Tibial nerve (tissue), 4 donors: ENCODE results near the gene FGF1.

Experiments
- CTCF ChIP-seq, 5 experiments: fragments of 200-600 bp in 3 of 5; fragments of 450-650 bp in 2 of 5; sonication (generic) in 3 of 5; IDR thresholded peaks; one replicate each; pipeline ENCODE4 v1.5.1; 2016 to 2019; ENCODE audit warnings: antibody characterized with exemption in 5 of 5, mild to moderate bottlenecking in 3 of 5, moderate library complexity in 2 of 5
- EP300 ChIP-seq, 2 donors: sonication (generic); formaldehyde crosslinking; IDR thresholded peaks; one replicate each; pipeline ENCODE4 v1.6.1; 2017; ENCODE audit warnings: antibody characterized with exemption in 2 of 2, mild to moderate bottlenecking in 1 of 2

DNA sequence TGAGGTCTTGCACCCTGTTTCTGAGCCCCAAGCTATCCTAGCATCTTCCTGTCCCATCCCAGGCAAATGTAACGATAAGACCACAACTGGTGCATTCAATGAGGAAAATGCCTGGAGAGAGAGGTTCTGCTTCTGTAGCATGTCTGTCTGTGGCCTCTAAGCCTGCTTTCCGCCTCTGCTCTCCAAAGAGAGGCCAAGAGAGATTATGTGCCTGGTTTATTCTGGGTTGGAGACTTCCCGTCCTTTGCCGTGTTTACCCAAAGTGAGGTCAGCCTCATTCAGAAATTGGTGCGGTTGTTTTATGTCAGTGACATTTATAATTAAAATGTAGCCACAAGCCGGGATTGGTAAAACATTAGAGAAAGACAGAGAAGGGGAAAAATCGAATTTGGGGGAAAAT lies 77.8 kb downstream of the FGF1 start:
- no peak for TF ChIP-seq EP300 (IDR thresholded peaks at IDR 0.05)
- TF ChIP-seq CTCF (IDR thresholded peaks at IDR 0.05), result no peak
